COLO668 (cell line): ENCODE measurements around the gene DLGAP5.

Experiments used
- DNase-seq: peaks from one replicate; lab custom pipeline; 2025; ENCODE audit not compliant: unreplicated experiment; lab: John Stamatoyannopoulos, UW

Gene DLGAP5

GRCh38 chr14:55190906-55191202, 531 bp downstream of the DLGAP5 start:
- no peak for DNase-seq

DNA sequence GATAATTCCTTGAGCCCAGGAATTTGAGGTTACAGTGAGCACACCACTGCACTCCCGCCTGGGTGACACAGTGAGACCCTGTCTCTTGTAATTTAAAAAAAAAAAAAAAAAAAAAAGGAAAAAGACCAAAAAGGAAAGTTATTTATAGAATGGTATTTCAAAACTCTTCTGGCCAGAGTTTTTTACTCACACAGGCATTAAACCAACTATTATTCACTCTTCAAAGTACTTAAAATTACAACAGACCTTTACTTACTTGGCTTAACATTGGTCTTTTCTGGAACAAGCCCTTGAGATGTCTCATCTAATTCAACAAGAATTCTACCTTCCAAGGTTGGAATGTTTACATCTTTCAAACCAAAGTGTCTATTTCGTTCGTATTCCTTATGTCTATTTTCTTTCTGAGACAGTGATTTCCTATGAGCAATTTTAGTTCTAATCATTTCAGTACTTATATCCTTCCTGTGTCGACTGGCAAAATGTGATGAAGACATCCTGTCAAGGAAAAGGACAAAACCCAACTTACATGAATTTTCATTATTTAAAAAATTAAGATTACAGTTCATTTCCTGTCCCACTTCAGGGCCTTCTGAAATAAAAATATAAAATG, 2.6 kb downstream of the DLGAP5 start:
- DNase-seq = no peak

DNA sequence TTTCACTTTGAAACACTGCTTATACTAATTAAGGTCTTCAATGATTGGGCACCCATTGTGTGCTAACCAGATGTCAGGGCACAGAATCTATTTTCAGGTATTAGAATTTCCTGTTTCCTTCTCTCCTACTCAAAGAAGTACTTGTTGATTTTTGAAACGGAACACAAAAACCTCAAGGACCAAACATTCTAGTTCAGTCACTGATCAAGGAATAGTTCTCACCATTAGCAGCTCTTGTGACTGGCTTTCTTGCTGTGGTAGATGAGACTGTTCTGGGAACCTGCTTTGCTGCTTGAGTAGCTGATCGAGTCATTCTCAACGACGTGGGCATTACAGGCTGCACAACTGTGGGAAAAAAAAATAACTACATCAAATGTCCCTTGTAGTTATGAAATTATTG, 11.0 kb downstream of the DLGAP5 start:
- no peak for DNase-seq

DNA sequence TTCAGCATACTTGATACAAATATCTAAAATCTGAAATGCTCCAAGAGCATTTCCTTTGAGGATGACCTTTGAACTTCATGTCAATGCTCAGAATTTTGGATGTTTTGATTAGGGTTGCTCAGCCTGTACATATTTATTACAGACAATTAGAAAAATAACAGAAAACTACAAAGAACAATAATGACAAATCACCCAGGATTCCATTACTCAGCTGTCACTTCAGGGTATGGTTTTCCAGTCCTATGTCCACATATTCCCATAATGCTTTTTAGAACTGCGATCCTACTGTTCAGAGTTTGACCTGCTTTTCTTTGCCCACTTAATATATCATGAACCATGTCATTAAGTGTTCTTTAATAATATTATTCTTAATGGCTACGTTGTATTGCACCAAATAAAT, 11.4 kb downstream of the DLGAP5 start:
- DNase-seq = no peak

GRCh38 chr14:55170526-55170925, 20.9 kb downstream of the DLGAP5 start:
- no peak for DNase-seq

GRCh38 chr14:55160989-55161388, 30.4 kb downstream of the DLGAP5 start:
- no peak for DNase-seq

GRCh38 chr14:55158412-55158811, 33.0 kb downstream of the DLGAP5 start:
- no peak for DNase-seq

- no peak for DNase-seq
Observed at GRCh38 chr14:55157080-55157479, 34.3 kb downstream of the DLGAP5 start.

GRCh38 chr14:55153951-55154350, 37.4 kb downstream of the DLGAP5 start:
- no peak for DNase-seq

- no peak for DNase-seq
Observed at GRCh38 chr14:55152052-55152753, 39.2 kb downstream of the DLGAP5 start.

- no peak for DNase-seq
Observed at GRCh38 chr14:55151601-55152000, 39.8 kb downstream of the DLGAP5 start.

GRCh38 chr14:55146425-55146824, 45.0 kb downstream of the DLGAP5 start:
- DNase-seq = no peak

DNA sequence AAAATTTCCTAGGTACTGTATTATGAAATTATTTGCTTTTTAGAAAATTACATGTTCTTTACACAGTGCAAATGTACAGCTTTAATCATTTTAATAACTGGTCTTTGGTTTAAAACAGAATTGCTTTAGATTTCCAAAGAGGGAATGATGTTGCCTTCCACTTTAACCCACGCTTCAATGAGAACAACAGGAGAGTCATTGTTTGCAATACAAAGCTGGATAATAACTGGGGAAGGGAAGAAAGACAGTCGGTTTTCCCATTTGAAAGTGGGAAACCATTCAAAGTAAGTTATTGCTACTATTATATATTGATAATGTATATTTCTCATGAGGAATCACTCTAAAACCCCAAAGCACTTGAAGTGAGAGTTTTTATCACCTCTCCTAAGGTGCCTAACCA, 48.9 kb downstream of the DLGAP5 start:
- DNase-seq = no peak

GRCh38 chr14:55141825-55142224, 49.6 kb downstream of the DLGAP5 start:
- no peak for DNase-seq

DNA sequence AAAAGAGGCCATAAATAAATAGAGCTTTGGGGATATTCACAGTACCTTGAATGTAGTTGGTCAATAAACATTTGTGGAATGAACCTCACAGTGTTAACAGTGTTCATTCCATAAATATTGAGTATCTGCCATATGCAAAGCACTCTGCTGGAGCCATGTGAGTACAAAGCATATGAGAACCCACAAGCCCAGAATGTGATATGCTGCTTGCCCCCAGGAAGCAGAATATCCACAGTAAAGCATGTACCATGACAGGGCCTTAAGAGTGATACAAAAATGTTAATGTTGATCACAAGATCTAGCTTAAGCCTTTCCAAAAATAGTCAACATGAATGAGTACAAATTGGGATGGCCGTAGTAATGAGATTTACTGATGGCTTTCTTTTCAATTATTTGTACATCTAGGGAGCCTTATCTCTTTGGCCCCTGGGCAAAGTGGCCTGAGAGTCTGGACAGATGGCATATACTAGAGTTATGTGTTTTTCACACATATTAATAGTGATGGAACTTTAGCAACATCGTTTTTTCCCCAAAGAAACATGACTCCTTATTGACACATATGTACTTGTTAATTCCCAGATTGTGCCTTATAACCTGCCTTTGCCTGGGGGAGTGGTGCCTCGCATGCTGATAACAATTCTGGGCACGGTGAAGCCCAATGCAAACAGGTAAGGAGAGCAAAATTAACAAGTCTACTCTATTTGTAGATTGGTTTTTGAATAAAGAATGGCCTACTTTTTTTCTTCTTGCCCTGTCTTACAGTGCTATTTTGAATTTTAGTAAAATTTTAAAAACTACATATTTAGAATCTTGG, 51.5 kb downstream of the DLGAP5 start:
- no peak for DNase-seq

DNA sequence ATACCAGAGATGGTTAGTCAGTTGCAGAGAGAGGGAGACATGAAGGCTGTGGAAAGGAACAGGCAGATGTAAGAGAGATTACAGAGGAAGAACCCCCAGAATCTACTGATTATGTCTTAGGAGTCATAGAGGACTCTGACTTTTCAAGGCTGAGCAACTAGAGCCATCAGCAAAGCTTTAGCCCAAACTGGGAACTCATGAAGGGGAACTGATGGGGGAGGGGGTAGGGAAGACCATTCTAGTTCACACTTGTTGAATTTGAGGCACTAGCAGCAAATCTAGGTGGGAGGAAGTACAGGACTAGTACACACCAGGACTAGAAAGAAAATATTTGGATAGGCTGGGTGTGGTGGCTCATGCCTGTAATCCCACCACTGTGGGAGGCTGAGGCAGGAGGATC, 52.2 kb downstream of the DLGAP5 start:
- DNase-seq = no peak

DNA sequence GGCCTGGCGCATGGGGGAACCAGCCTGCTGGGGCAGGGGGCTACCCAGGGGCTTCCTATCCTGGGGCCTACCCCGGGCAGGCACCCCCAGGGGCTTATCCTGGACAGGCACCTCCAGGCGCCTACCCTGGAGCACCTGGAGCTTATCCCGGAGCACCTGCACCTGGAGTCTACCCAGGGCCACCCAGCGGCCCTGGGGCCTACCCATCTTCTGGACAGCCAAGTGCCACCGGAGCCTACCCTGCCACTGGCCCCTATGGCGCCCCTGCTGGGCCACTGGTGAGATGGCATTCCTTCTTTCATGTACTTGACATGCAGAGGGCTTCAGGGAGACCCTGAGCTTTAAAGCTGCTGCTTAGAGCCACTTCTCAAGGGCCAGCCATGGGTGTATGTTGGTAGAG, 53.3 kb downstream of the DLGAP5 start:
- no peak for DNase-seq

- no peak for DNase-seq
Observed at GRCh38 chr14:55136885-55137786, 54.2 kb downstream of the DLGAP5 start.

- no peak for DNase-seq
Observed at GRCh38 chr14:55136241-55136640, 55.1 kb downstream of the DLGAP5 start.

DNA sequence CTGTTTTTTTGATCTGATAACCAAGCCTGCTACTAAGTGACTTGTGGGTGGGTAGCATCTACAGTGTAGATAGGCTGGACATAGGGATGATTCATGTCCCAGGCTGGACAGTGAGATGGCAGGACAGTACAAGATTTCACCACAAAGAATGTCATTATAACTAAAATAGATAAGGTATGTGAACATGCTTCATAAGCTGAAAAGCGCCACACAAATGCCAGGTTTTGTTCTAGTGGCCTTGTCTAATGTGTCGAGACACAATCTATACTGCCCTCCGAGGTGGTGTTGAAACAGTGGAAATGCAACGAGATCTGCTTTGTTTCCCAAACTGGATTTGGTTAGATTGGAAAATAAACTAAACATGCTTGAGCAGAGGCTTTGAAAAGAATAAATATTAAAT, 58.0 kb downstream of the DLGAP5 start:
- DNase-seq = no peak

- no peak for DNase-seq
Observed at GRCh38 chr14:55131370-55132137, 59.8 kb downstream of the DLGAP5 start.
